NT2/D1 (cell line): Measurements from ENCODE around the gene GIGYF1.

ENCODE experiments used
- SUZ12 ChIP-seq: IDR thresholded peaks from 2 replicates; pipeline ENCODE4 v1.6.1; 2011; ENCODE audit not compliant: insufficient read length, insufficient read depth; ENCODE audit errors: extremely low read depth
- YY1 ChIP-seq: IDR thresholded peaks from 2 replicates; pipeline ENCODE4 v1.6.1; 2011; ENCODE audit not compliant: insufficient read length, insufficient read depth

DNA sequence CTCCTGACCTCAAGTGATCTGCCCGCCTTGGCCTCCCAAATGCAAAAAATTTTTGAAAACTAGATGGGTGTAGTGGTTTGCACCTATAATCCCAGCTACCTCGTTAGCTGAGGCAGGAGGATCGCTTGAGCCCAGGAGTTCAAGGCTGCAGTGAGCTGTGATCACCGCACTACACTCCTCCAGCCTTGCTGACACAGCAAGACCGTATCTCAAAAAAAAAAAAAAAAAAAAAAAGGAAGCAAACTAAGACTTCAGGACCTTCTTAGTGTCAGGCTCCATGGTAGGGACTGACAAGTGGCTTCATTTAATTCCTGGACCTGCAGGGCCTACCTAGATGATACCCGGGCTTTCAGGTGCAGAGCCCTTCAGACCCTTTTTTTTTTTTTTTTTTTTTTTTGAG, 14.3 kb upstream of the GIGYF1 start:
- no peak for TF ChIP-seq SUZ12
- no peak for TF ChIP-seq YY1
